ENCODE results near the gene SPOCK1. TPM values are rescaled to one million over a fixed set of nuclear protein-coding genes. Genes with fewer than 3 reads are reported as not detected.

SPOCK1 gene
- total and polyA plus RNA-seq, 4 donors = 0.48 to 4.5 (median 0.69) TPM

DNA sequence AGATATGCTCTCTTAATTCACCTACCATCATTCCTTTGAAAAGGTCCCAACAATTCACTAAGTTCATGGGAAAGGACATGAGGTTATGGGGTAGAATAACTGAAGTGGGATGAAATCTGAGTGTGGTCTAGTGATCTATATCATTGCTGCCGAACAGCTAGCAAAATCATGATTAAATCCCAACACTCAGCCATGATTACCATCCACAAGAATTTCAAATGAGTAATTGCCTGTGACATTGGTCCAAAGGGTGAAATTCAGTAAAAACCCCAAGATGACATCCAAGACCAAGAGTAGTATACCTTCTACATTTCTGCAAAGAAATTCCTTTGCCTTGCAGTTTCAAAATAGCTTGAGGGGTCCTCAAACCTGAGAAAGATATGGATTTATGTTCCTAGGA lies 225.6 kb downstream of the SPOCK1 start:
- Histone ChIP-seq H3K36me3 (ENCODE audit: control insufficient read depth in 4 of 4, insufficient read depth in 4 of 4, low read length in 4 of 4) (no peaks in the 10 kb centered on the region), H3K4me1 (ENCODE audit: control insufficient read depth in 5 of 5, insufficient read depth in 5 of 5, low read length in 5 of 5) (no peaks in the 10 kb centered on the region), H3K9me3 (ENCODE audit: control insufficient read depth in 4 of 4, insufficient read depth in 3 of 4, low read length in 3 of 4) (peaks cover 0 to 4% (median 0%) of the 10 kb centered on the region in 4 donors), H3K4me3 (no peak overlapping the region), H3K9ac (ENCODE audit: insufficient read depth in 1 of 2, low read length in 2 of 2) (no peak overlapping the region), H3K27me3 (ENCODE audit: control insufficient read depth in 3 of 3, insufficient read depth in 3 of 3, low read length in 2 of 3) (peaks cover 0 to 2% (median 0%) of the 10 kb centered on the region in 3 donors), H3K27ac (ENCODE audit: low read depth in 1 of 2, low read length in 1 of 2) (no peak overlapping the region)
- 73 to 79% methylated on average over 1 of the region's 1 CpG for WGBS, 2 donors
- TF ChIP-seq, protein P1, sequence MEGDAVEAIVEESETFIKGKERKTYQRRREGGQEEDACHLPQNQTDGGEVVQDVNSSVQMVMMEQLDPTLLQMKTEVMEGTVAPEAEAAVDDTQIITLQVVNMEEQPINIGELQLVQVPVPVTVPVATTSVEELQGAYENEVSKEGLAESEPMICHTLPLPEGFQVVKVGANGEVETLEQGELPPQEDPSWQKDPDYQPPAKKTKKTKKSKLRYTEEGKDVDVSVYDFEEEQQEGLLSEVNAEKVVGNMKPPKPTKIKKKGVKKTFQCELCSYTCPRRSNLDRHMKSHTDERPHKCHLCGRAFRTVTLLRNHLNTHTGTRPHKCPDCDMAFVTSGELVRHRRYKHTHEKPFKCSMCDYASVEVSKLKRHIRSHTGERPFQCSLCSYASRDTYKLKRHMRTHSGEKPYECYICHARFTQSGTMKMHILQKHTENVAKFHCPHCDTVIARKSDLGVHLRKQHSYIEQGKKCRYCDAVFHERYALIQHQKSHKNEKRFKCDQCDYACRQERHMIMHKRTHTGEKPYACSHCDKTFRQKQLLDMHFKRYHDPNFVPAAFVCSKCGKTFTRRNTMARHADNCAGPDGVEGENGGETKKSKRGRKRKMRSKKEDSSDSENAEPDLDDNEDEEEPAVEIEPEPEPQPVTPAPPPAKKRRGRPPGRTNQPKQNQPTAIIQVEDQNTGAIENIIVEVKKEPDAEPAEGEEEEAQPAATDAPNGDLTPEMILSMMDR (IDR thresholded peaks at IDR 0.05; ENCODE audit: control extremely low read depth, extremely low read depth) = no peak
- no peak for DNase-seq
- no peak for ATAC-seq (ENCODE audit: insufficient read depth, low FRiP score)

DNA sequence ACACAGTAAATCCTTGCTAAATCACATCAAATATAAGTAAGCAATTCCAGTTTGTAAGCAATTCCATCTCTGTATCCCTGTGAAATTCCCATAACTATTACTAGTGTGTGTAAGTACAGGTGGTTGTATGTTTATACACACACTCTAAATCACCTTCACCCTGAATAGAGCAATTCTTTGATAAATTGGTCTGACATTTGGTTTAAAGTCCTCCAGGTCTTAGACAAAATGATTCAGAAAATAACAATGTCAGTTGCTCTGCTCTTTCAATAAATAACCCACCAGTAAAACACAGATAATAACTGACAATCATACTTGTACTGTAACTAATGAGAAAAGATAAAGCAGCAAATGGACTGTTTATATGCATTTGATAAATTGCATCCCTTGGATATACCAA lies 226.3 kb downstream of the SPOCK1 start:
- Histone ChIP-seq H3K36me3 (ENCODE audit: control insufficient read depth in 4 of 4, insufficient read depth in 4 of 4, low read length in 4 of 4) (no peaks in the 10 kb centered on the region), H3K27me3 (ENCODE audit: control insufficient read depth in 3 of 3, insufficient read depth in 3 of 3, low read length in 2 of 3) (peaks cover 0 to 5% (median 0%) of the 10 kb centered on the region in 3 donors), H3K9ac (ENCODE audit: insufficient read depth in 1 of 2, low read length in 2 of 2) (no peak overlapping the region), H3K4me3 (no peak overlapping the region), H3K4me1 (ENCODE audit: control insufficient read depth in 5 of 5, insufficient read depth in 5 of 5, low read length in 5 of 5) (no peaks in the 10 kb centered on the region), H3K9me3 (ENCODE audit: control insufficient read depth in 4 of 4, insufficient read depth in 3 of 4, low read length in 3 of 4) (peaks cover 0 to 3% (median 0%) of the 10 kb centered on the region in 4 donors), H3K27ac (ENCODE audit: low read depth in 1 of 2, low read length in 1 of 2) (no peak overlapping the region)
- ATAC-seq (ENCODE audit: insufficient read depth, low FRiP score) = no peak
- no peak for DNase-seq
- TF ChIP-seq, protein P1 (IDR thresholded peaks at IDR 0.05; ENCODE audit: control extremely low read depth, extremely low read depth) = no peak

DNA sequence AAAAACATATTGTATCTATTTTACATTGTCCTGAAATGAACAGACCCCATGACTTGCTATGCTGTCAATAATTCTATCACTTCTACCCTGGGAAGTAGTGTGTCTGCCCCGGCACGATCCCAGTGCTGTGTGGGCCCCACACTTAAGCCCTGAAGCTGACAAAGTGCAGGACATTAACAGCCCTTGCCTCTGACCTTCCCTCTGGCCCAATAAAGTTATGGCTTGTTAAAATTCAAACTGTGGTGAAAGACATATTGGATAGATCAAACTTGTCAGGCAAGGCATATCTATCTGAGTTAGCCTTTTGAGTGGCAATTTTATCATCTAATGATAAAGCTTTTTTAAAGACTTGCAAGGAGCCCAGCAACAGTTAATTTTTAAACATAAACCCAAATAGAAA lies 229.2 kb downstream of the SPOCK1 start:
- H3K9ac ChIP-seq (ENCODE audit: insufficient read depth in 1 of 2, low read length in 2 of 2) = no peak overlapping the region
- H3K9me3 ChIP-seq (ENCODE audit: control insufficient read depth in 4 of 4, insufficient read depth in 3 of 4, low read length in 3 of 4) = no peaks in the 10 kb centered on the region
- no peak overlapping the region for H3K4me3 ChIP-seq
- TF ChIP-seq, protein P1 (IDR thresholded peaks at IDR 0.05; ENCODE audit: control extremely low read depth, extremely low read depth) = no peak
- H3K27me3 ChIP-seq (ENCODE audit: control insufficient read depth in 3 of 3, insufficient read depth in 3 of 3, low read length in 2 of 3) = peaks cover 0 to 8% (median 0%) of the 10 kb centered on the region in 3 donors
- ATAC-seq (ENCODE audit: insufficient read depth, low FRiP score) (no peak), DNase-seq (no peak)
- WGBS, 2 donors = 63 to 65% methylated on average over 2 of the region's 2 CpGs
- peaks cover 0 to 3% (median 0%) of the 10 kb centered on the region in 5 donors for H3K4me1 ChIP-seq (ENCODE audit: control insufficient read depth in 5 of 5, insufficient read depth in 5 of 5, low read length in 5 of 5)
- H3K36me3 ChIP-seq (ENCODE audit: control insufficient read depth in 4 of 4, insufficient read depth in 4 of 4, low read length in 4 of 4) = no peaks in the 10 kb centered on the region
- no peak overlapping the region for H3K27ac ChIP-seq (ENCODE audit: low read depth in 1 of 2, low read length in 1 of 2)

DNA sequence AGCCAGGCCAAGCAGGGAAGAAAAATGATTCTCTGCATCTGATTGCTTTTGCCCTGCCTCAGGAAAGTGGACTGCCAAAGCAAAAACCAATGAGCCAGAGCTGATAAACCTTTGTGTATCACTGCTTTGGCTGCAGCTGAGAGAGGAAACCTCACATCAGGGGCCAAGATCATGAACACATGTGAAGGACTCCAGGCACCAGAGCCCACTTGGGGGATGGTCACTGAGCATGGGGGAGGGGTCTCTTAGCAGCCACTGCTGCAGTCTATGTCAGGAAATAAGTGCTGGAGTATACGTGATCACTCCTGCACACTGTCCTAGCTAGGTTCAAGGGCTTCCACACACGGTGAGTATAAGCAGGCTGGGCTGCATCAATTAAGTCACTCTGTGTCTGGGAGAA lies 229.9 kb downstream of the SPOCK1 start:
- no peaks in the 10 kb centered on the region for H3K9me3 ChIP-seq (ENCODE audit: control insufficient read depth in 4 of 4, insufficient read depth in 3 of 4, low read length in 3 of 4)
- H3K27me3 ChIP-seq (ENCODE audit: control insufficient read depth in 3 of 3, insufficient read depth in 3 of 3, low read length in 2 of 3) = peaks cover 0 to 8% (median 0%) of the 10 kb centered on the region in 3 donors
- no peak overlapping the region for H3K9ac ChIP-seq (ENCODE audit: insufficient read depth in 1 of 2, low read length in 2 of 2)
- H3K36me3 ChIP-seq (ENCODE audit: control insufficient read depth in 4 of 4, insufficient read depth in 4 of 4, low read length in 4 of 4) = no peaks in the 10 kb centered on the region
- WGBS, 2 donors = 31 to 36% methylated on average over 2 of the region's 2 CpGs
- DNase-seq = no peak
- H3K4me1 ChIP-seq (ENCODE audit: control insufficient read depth in 5 of 5, insufficient read depth in 5 of 5, low read length in 5 of 5) = peaks cover 0 to 7% (median 0%) of the 10 kb centered on the region in 5 donors
- ATAC-seq (ENCODE audit: insufficient read depth, low FRiP score) = no peak
- no peak overlapping the region for H3K4me3 ChIP-seq
- TF ChIP-seq, protein P1 (IDR thresholded peaks at IDR 0.05; ENCODE audit: control extremely low read depth, extremely low read depth) = no peak
- H3K27ac ChIP-seq (ENCODE audit: low read depth in 1 of 2, low read length in 1 of 2) = no peak overlapping the region
